Heart left ventricle (tissue), 13 donors: ENCODE measurements around the gene ANTKMT.

Experiments
- CTCF ChIP-seq, 12 donors: fragments of 200-600 bp; sonication (generic) in 4 of 12; IDR thresholded peaks; one replicate each; pipeline versions ENCODE4 v1.5.0 to v1.8.0; 2018 to 2022; ENCODE audit warnings: antibody characterized with exemption in 12 of 12, mild to moderate bottlenecking in 5 of 12
- POLR2A ChIP-seq, 2 donors: fragments of 450-650 bp; IDR thresholded peaks; one replicate each; pipeline ENCODE4 v1.6.1; 2017; ENCODE audit warnings: antibody characterized with exemption in 2 of 2, mild to moderate bottlenecking in 2 of 2, moderate library complexity in 2 of 2
- donor health status: ischemic (EF 13 %, LVEDD 7.1; RV severe dilation, severe dysfunction).
- donor health status: DM: no; HTN: yes; CAD: no.
- donor health status: DM: no; HTN: no; CAD: no.
- donor health status: ischemic (EF 25% LVEDD 6.9; RV normal size, moderate dysfunction).
- donor health status: ischemic (EF 25% LVEDD 5.7; RV mildly dilated, moderate dysfunction).
- donor health status: ischemic (EF 35%, LVEDD 5.7; RV mildly dilated, moderate dysfunction).
- donor health status: nonischemic (EF 11% LVEDD 7.7; RV severe dilation, severe dysfunction).
- donor health status: DM: yes; HTN: yes; CAD: no.
- donor health status: PGD.
- donor health status: ischemic (EF 29% LVEDD 5.4; RV normal size, mild dysfunction).
- donor health status: nonischemic (EF 23%, LVEDD 6.1; RV moderate dilation, normal function).

- TF ChIP-seq CTCF (IDR thresholded peaks at IDR 0.05) (no peak), POLR2A (IDR thresholded peaks at IDR 0.05) (no peak)
Observed at GRCh38 chr16:678209-678857, 42.6 kb upstream of the ANTKMT start.
